Endothelial cell of umbilical vein (primary cell): Measurements from ENCODE around the gene KRTAP4-3. TPM values are rescaled to one million over a fixed set of nuclear protein-coding genes. Genes with fewer than 3 reads are reported as not detected.

ENCODE experiments used
- BruUV-seq: library from RNA; stranded (reverse); fragments of 400-500 nt; replicated peaks from 2 replicates; lab custom pipeline; 2021; lab: Mats Ljungman, UMichigan
- CTCF ChIA-PET: fragments of 300-600, 350-600 bp; sonication (Branson Sonifier 250); formaldehyde crosslinking; loops from one replicate; lab custom pipeline; 2021; ENCODE audit warnings: antibody characterized with exemption, inconsistent platforms; lab: Charles Lee
- POLR2A ChIA-PET: fragments of 300-600, 350-600 bp; sonication (Branson Sonifier 250); formaldehyde crosslinking; loops from one replicate; lab custom pipeline; 2021; ENCODE audit warnings: antibody characterized with exemption, inconsistent platforms; lab: Charles Lee
- DNase-seq: peaks from one replicate; pipeline ENCODE4 v3.0.0-alpha.2; 2011; ENCODE audit warnings: low read depth, low spot score
- FAIRE-seq: peaks from 2 replicates; lab custom pipeline; 2011; peaks lifted over from hg19 to GRCh38; lab: Jason Lieb, UNC
- H2AFZ ChIP-seq: 2 replicates; pipeline ENCODE4 v1.6.0; 2012; ENCODE audit warnings: low read depth, low read length, control low read depth, inconsistent platforms
- H3K27ac ChIP-seq: 2 replicates; pipeline ENCODE4 v1.5.1; 2011; ENCODE audit warnings: low read depth, mild to moderate bottlenecking, control low read depth, low read length, moderate library complexity; ENCODE audit not compliant: insufficient read depth
- H3K27me3 ChIP-seq, 2 experiments: 2 replicates each; pipeline versions ENCODE4 v1.6.0 to v1.6.1; 2011; ENCODE audit warnings: low read length in 2 of 2, mixed read lengths in 1 of 2; ENCODE audit not compliant: control insufficient read depth in 2 of 2, insufficient read depth in 2 of 2
- H3K36me3 ChIP-seq, 2 experiments: 2 replicates in 1 of 2; 3 replicates in 1 of 2; pipeline ENCODE4 v1.5.1; 2011; ENCODE audit warnings: low read length in 2 of 2, mild to moderate bottlenecking in 1 of 2, moderate library complexity in 1 of 2; ENCODE audit not compliant: control insufficient read depth in 2 of 2, insufficient read depth in 2 of 2; ENCODE audit errors: extremely low read depth in 1 of 2
- H3K4me1 ChIP-seq: 3 replicates; pipeline ENCODE4 v1.5.1; 2011; ENCODE audit warnings: mild to moderate bottlenecking, low read length; ENCODE audit not compliant: control insufficient read depth, insufficient read depth; ENCODE audit errors: extremely low read depth
- H3K4me2 ChIP-seq: 2 replicates; pipeline ENCODE4 v1.6.1; 2011; ENCODE audit warnings: low read length, control low read depth, mixed read lengths; ENCODE audit not compliant: insufficient read depth
- H3K4me3 ChIP-seq, 3 experiments: fragments of 200-600 bp in 1 of 3; sonication (generic), shearing (Covaris generic) in 1 of 3; replicated peaks in 1 of 3; 2 replicates each; pipeline ENCODE4 v1.5.1; 2011 to 2016; ENCODE audit warnings: control low read depth in 3 of 3, low read length in 3 of 3, mild to moderate bottlenecking in 2 of 3, inconsistent platforms in 1 of 3, low read depth in 1 of 3, moderate library complexity in 1 of 3; ENCODE audit not compliant: insufficient read depth in 1 of 3
- H3K79me2 ChIP-seq: 2 replicates; pipeline ENCODE4 v1.6.0; 2012; ENCODE audit warnings: low read length, inconsistent platforms; ENCODE audit not compliant: control insufficient read depth, insufficient read depth
- H3K9ac ChIP-seq: replicated peaks from 2 replicates; pipeline ENCODE3; 2011; ENCODE audit warnings: low read length, control low read depth; ENCODE audit not compliant: insufficient read depth; ENCODE audit errors: extremely low read depth
- H3K9me1 ChIP-seq: replicated peaks from 3 replicates; pipeline ENCODE4 v1.6.0; 2011; ENCODE audit warnings: mild to moderate bottlenecking, low read length; ENCODE audit not compliant: control insufficient read depth, insufficient read depth; ENCODE audit errors: extremely low read depth
- H3K9me3 ChIP-seq: replicated peaks from 2 replicates; pipeline ENCODE4 v1.5.1; 2012; ENCODE audit warnings: low read length, inconsistent platforms; ENCODE audit not compliant: control insufficient read depth, insufficient read depth
- H4K20me1 ChIP-seq: replicated peaks from 2 replicates; pipeline ENCODE3; 2011; ENCODE audit warnings: mild to moderate bottlenecking, low read length; ENCODE audit not compliant: control insufficient read depth, insufficient read depth; ENCODE audit errors: extremely low read depth
- EZH2 ChIP-seq: IDR thresholded peaks from 2 replicates; pipeline ENCODE4 v1.6.1; 2012; ENCODE audit warnings: borderline replicate concordance, low read depth, mild to moderate bottlenecking, moderate library complexity, low read length, inconsistent platforms; ENCODE audit not compliant: severe bottlenecking
- FOS ChIP-seq: IDR thresholded peaks from 2 replicates; pipeline ENCODE4 v1.6.1; 2011; ENCODE audit warnings: mild to moderate bottlenecking, low read length, moderate library complexity, borderline replicate concordance; ENCODE audit not compliant: insufficient read depth
- GATA2 ChIP-seq: IDR thresholded peaks from 2 replicates; pipeline ENCODE4 v1.7.0; 2011; ENCODE audit warnings: low read depth, mild to moderate bottlenecking, moderate library complexity, mixed read lengths, low read length; ENCODE audit not compliant: insufficient read length, insufficient read depth
- JUN ChIP-seq: IDR thresholded peaks from 2 replicates; pipeline ENCODE4 v1.6.1; 2011; ENCODE audit warnings: borderline replicate concordance, low read depth; ENCODE audit not compliant: insufficient read length, insufficient read depth
- MYC ChIP-seq: IDR thresholded peaks from one replicate; pipeline ENCODE4 v1.6.1; 2011; ENCODE audit warnings: mild to moderate bottlenecking, low read depth, low read length
- POLR2A ChIP-seq: IDR thresholded peaks from 2 replicates; pipeline ENCODE4 v1.6.1; 2012; ENCODE audit warnings: low read depth, mild to moderate bottlenecking, control low read depth, low read length
- POLR2AphosphoS5 ChIP-seq: IDR thresholded peaks from 2 replicates; pipeline ENCODE4 v1.6.1; 2012; ENCODE audit warnings: low read depth, mild to moderate bottlenecking, control low read depth, low read length, moderate library complexity; ENCODE audit not compliant: insufficient read depth
- dilution Hi-C: fragments of 300-500 bp; cut with MboI; formaldehyde crosslinking; loops from one replicate; pipeline ENCODE4 v1.15.0; 2019; ENCODE audit warnings: low sequenced_read_pairs; ENCODE audit not compliant: extremely low pct_ligation_motif_present
- intact Hi-C: fragments of 100-400 bp; cut with micrococcal nuclease; formaldehyde crosslinking; loops from one replicate; pipeline ENCODE4 v1.10.0; 2022
- polyA plus RNA-seq, 4 experiments: library from polyadenylated mRNA; depleted of rRNA in 3 of 4; stranded (reverse) in 3 of 4; unstranded in 1 of 4; fragments of >200 nt; gene quantifications; 2 replicates each; pipeline versions ENCODE4 v1.2.1 to v1.2.3, GENCODE V29; 2011 to 2012; ENCODE audit warnings: missing spikeins in 1 of 4
- total RNA-seq: library from RNA; stranded (reverse); gene quantifications from 2 replicates; pipeline ENCODE4 v1.2.3, GENCODE V29; 2021
- TF ChIP-seq, protein P1 (sequence below), 2 donors: IDR thresholded peaks; 1 replicate in 1 of 2; 2 replicates in 1 of 2; pipeline ENCODE4 v1.5.1; 2011; ENCODE audit warnings: low read length in 2 of 2, mild to moderate bottlenecking in 2 of 2, moderate library complexity in 2 of 2, control low read depth in 1 of 2, inconsistent platforms in 1 of 2, low read depth in 1 of 2; ENCODE audit not compliant: insufficient read depth in 1 of 2; ENCODE audit errors: extremely low read depth in 1 of 2
- TF ChIP-seq, protein P2 (sequence below): IDR thresholded peaks from 2 replicates; pipeline ENCODE4 v1.6.1; 2011; ENCODE audit not compliant: insufficient read depth, insufficient read length

KRTAP4-3 gene
- total and polyA plus RNA-seq, 2 donors (not counting 3 experiments of a cell fraction or from before 2014, with no cell fraction given): not detected

DNA sequence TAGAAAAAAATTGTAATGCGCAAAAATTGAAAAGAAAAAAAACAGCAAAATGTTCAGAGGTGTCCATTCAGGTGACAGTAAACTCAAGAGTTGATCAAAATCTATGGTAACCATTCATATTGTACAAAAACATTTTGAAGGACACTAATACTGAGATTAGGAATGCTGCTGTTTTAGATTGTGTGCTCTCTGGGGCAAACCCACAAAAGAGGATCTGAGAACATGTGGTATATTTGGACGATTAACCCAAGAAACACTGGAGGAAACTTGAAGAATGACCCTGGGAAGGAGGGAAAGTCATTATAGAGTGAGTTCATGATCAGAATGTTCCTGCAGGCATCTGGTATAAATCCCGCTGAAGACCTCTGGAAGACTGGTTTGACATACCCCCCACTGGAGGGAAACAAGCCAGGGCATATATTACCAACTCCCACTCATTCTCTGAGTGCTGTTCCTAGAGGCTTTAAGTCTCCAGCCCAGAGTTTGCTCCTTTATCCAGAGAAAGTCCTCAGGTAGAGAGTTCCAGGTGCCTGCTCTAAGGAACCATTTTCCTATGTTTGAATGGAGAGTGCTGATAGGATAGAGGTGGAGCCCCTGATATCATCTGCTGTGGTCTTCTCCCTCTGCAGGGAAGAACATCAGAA, 8.8 kb upstream of the KRTAP4-3 start:
- H3K36me3 ChIP-seq: no peaks in the 10 kb centered on the region
- POLR2A ChIA-PET: no interaction called here
- no peaks in the 10 kb centered on the region for H3K9me3 ChIP-seq
- CTCF ChIA-PET: no interaction called here
- H4K20me1 ChIP-seq: no peaks in the 10 kb centered on the region
- H3K9ac ChIP-seq: no peak overlapping the region
- H2AFZ ChIP-seq: no peak overlapping the region
- DNase-seq (no peak), FAIRE-seq (no peak)
- no peak overlapping the region for H3K27ac ChIP-seq
- H3K79me2 ChIP-seq: no peaks in the 10 kb centered on the region
- no peaks in the 10 kb centered on the region for H3K9me1 ChIP-seq
- TF ChIP-seq MYC: no peak
- TF ChIP-seq FOS: no peak
- TF ChIP-seq JUN: no peak
- no peak for TF ChIP-seq POLR2A
- TF ChIP-seq GATA2: no peak
- TF ChIP-seq POLR2AphosphoS5: no peak
- no peak for TF ChIP-seq EZH2
- TF ChIP-seq, protein P1, sequence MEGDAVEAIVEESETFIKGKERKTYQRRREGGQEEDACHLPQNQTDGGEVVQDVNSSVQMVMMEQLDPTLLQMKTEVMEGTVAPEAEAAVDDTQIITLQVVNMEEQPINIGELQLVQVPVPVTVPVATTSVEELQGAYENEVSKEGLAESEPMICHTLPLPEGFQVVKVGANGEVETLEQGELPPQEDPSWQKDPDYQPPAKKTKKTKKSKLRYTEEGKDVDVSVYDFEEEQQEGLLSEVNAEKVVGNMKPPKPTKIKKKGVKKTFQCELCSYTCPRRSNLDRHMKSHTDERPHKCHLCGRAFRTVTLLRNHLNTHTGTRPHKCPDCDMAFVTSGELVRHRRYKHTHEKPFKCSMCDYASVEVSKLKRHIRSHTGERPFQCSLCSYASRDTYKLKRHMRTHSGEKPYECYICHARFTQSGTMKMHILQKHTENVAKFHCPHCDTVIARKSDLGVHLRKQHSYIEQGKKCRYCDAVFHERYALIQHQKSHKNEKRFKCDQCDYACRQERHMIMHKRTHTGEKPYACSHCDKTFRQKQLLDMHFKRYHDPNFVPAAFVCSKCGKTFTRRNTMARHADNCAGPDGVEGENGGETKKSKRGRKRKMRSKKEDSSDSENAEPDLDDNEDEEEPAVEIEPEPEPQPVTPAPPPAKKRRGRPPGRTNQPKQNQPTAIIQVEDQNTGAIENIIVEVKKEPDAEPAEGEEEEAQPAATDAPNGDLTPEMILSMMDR (IDR thresholded peaks at IDR 0.05; ENCODE audit: extremely low read depth in 1 of 2, insufficient read depth in 1 of 2, low read depth in 1 of 2, low read length in 2 of 2): no peak
- TF ChIP-seq, protein P2, sequence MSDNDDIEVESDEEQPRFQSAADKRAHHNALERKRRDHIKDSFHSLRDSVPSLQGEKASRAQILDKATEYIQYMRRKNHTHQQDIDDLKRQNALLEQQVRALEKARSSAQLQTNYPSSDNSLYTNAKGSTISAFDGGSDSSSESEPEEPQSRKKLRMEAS: no peak
- H3K4me2 ChIP-seq: no peak overlapping the region
- H3K27me3 ChIP-seq: no peaks in the 10 kb centered on the region
- intact Hi-C loops: no loop called here
- H3K4me1 ChIP-seq: no peaks in the 10 kb centered on the region
- H3K4me3 ChIP-seq: no peak overlapping the region
- dilution Hi-C loops: no loop called here
- no TSS peak for BruUV-seq
